Measurements from ENCODE around the gene NECTIN2. TPM values are rescaled to one million over a fixed set of nuclear protein-coding genes. Genes with fewer than 3 reads are reported as not detected.
A peak's percentile ranks its signal among the peaks of the same experiment; 100 is the strongest.

NECTIN2 gene
- total RNA-seq, 1 experiment from 2014 or later: 104 TPM

DNA sequence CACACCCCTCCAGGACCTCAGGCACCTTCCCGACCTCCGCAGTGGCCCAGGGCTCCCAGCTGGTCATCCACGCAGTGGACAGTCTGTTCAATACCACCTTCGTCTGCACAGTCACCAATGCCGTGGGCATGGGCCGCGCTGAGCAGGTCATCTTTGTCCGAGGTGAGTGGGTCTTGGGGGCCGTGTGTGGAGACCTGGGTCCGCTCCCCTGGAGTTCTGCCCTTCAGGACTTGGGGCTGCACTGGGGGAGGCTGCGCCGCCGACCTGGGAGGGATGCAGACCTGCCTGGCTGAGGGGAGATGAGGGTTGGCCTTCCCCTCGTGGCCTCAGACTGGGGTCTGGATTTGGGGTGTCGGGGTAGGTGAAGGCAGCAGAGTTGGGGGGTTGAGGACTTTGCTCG, 28.2 kb downstream of the NECTIN2 start:
- H3K4me1 ChIP-seq (ENCODE audit: control insufficient read depth, insufficient read depth, low read length): peaks cover 17% of the 10 kb centered on the region; the same call in 1 of the 2 replicates
- POLR2A ChIA-PET: no interaction called here
- no peaks in the 10 kb centered on the region for H3K9me3 ChIP-seq (ENCODE audit: control insufficient read depth, insufficient read depth, low read depth, low read length)
- no peak for DNase-seq (ENCODE audit: low read depth, low spot score)
- intact Hi-C loops (cut with micrococcal nuclease; ENCODE audit: unreplicated experiment): no loop called here
- BruUV-seq (replicated peaks): no TSS peak
- ATAC-seq: no peak
- no peak overlapping the region for H3K4me3 ChIP-seq (ENCODE audit: low read depth in 2 of 2, low read length in 2 of 2)
- TF ChIP-seq POLR2AphosphoS5 (IDR thresholded peaks at IDR 0.05; ENCODE audit: low read depth, low read length) (no peak), SIN3A (IDR thresholded peaks at IDR 0.05; ENCODE audit: borderline replicate concordance, insufficient read depth, low read depth, low read length) (no peak), TCF7L2 (IDR thresholded peaks at IDR 0.05; ENCODE audit: low read depth, low read length) (no peak)
- TF ChIP-seq, protein P1, sequence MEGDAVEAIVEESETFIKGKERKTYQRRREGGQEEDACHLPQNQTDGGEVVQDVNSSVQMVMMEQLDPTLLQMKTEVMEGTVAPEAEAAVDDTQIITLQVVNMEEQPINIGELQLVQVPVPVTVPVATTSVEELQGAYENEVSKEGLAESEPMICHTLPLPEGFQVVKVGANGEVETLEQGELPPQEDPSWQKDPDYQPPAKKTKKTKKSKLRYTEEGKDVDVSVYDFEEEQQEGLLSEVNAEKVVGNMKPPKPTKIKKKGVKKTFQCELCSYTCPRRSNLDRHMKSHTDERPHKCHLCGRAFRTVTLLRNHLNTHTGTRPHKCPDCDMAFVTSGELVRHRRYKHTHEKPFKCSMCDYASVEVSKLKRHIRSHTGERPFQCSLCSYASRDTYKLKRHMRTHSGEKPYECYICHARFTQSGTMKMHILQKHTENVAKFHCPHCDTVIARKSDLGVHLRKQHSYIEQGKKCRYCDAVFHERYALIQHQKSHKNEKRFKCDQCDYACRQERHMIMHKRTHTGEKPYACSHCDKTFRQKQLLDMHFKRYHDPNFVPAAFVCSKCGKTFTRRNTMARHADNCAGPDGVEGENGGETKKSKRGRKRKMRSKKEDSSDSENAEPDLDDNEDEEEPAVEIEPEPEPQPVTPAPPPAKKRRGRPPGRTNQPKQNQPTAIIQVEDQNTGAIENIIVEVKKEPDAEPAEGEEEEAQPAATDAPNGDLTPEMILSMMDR (IDR thresholded peaks at IDR 0.05): no peak
- TF ChIP-seq, protein P2, sequence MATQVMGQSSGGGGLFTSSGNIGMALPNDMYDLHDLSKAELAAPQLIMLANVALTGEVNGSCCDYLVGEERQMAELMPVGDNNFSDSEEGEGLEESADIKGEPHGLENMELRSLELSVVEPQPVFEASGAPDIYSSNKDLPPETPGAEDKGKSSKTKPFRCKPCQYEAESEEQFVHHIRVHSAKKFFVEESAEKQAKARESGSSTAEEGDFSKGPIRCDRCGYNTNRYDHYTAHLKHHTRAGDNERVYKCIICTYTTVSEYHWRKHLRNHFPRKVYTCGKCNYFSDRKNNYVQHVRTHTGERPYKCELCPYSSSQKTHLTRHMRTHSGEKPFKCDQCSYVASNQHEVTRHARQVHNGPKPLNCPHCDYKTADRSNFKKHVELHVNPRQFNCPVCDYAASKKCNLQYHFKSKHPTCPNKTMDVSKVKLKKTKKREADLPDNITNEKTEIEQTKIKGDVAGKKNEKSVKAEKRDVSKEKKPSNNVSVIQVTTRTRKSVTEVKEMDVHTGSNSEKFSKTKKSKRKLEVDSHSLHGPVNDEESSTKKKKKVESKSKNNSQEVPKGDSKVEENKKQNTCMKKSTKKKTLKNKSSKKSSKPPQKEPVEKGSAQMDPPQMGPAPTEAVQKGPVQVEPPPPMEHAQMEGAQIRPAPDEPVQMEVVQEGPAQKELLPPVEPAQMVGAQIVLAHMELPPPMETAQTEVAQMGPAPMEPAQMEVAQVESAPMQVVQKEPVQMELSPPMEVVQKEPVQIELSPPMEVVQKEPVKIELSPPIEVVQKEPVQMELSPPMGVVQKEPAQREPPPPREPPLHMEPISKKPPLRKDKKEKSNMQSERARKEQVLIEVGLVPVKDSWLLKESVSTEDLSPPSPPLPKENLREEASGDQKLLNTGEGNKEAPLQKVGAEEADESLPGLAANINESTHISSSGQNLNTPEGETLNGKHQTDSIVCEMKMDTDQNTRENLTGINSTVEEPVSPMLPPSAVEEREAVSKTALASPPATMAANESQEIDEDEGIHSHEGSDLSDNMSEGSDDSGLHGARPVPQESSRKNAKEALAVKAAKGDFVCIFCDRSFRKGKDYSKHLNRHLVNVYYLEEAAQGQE (IDR thresholded peaks at IDR 0.05; ENCODE audit: insufficient read depth in 1 of 2, low read depth in 2 of 2, low read length in 1 of 2): no peak
- no peak overlapping the region for H3K27ac ChIP-seq (ENCODE audit: low read length)
- CTCF ChIA-PET: no interaction called here
- in situ Hi-C loops (cut with HindIII; ENCODE audit: low pct_unique_long_range_greater_than_20kb, low sequenced_read_pairs): no loop called here
- H3K36me3 ChIP-seq (ENCODE audit: control insufficient read depth, insufficient read depth, low read length): no peaks in the 10 kb centered on the region; the same call in 1 of the 2 replicates
- H3K27me3 ChIP-seq (ENCODE audit: control insufficient read depth, insufficient read depth, low read length): no peaks in the 10 kb centered on the region

DNA sequence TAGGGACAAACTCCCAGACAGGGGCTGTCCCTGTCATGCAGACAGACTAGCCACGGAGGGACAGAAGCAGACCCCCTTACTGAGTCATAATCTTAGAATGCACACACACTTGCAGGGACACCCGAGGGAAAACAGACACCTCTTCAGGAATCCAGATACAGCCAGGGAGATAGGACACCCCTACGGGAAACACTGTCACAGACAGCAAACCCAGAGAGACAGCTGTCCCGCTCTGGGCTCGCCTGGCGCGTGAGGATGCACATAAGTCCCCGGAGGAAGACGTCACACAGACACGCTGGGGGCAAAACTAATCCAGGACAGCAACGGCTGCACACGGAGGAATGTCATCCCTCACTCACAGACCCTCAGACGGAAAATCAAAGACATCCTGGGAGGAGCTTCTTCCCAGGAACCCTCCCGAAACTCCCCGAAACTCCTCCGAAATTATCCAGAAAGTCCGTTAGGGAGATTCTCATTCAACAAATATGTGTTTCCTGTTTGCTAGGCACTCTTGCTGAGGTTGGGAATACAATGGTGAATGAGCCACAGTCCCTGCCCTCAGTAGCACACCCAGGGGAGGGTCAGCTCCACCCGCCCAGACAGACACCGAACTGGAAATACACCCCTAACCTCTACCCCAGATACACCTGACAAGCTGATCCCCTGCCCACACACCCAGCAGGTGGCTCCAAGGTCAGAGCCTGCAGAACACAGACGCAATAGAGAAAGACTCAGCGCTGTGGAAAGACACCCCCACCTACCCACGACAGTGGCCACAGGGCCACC, 29.8 kb downstream of the NECTIN2 start:
- no peaks in the 10 kb centered on the region; the same call in 1 of the 2 replicates for H3K36me3 ChIP-seq (ENCODE audit: control insufficient read depth, insufficient read depth, low read length)
- no peak for TF ChIP-seq SIN3A (IDR thresholded peaks at IDR 0.05; ENCODE audit: borderline replicate concordance, insufficient read depth, low read depth, low read length)
- TF ChIP-seq POLR2AphosphoS5 (IDR thresholded peaks at IDR 0.05; ENCODE audit: low read depth, low read length): no peak
- no peak for TF ChIP-seq TCF7L2 (IDR thresholded peaks at IDR 0.05; ENCODE audit: low read depth, low read length)
- TF ChIP-seq, protein P1 (IDR thresholded peaks at IDR 0.05): no peak
- TF ChIP-seq, protein P2 (IDR thresholded peaks at IDR 0.05; ENCODE audit: insufficient read depth in 1 of 2, low read depth in 2 of 2, low read length in 1 of 2): no peak
- in situ Hi-C loops (cut with HindIII; ENCODE audit: low pct_unique_long_range_greater_than_20kb, low sequenced_read_pairs): no loop called here

More for the DNA sequence above, 29.8 kb downstream of the NECTIN2 start:
- H3K4me3 ChIP-seq (ENCODE audit: low read depth in 2 of 2, low read length in 2 of 2): no peak overlapping the region
- intact Hi-C loops (cut with micrococcal nuclease; ENCODE audit: unreplicated experiment): no loop called here
- peaks cover 17% of the 10 kb centered on the region; the same call in 1 of the 2 replicates for H3K4me1 ChIP-seq (ENCODE audit: control insufficient read depth, insufficient read depth, low read length)
- no peaks in the 10 kb centered on the region for H3K27me3 ChIP-seq (ENCODE audit: control insufficient read depth, insufficient read depth, low read length)
- peak overlapping the region; percentile 57 for H3K27ac ChIP-seq (ENCODE audit: low read length)
- H3K9me3 ChIP-seq (ENCODE audit: control insufficient read depth, insufficient read depth, low read depth, low read length): no peaks in the 10 kb centered on the region
- ChIA-PET POLR2A (no interaction called here), CTCF (no interaction called here)
- BruUV-seq (replicated peaks): no TSS peak
- ATAC-seq: peak; percentile 73
- no peak for DNase-seq (ENCODE audit: low read depth, low spot score)
